ENCODE results near the gene INTS13. TPM values are rescaled to one million over a fixed set of nuclear protein-coding genes. Genes with fewer than 3 reads are reported as not detected.

The INTS13 gene
- polyA plus RNA-seq, 3 donors: 4.6 to 8.0 (median 7.5) TPM

DNA sequence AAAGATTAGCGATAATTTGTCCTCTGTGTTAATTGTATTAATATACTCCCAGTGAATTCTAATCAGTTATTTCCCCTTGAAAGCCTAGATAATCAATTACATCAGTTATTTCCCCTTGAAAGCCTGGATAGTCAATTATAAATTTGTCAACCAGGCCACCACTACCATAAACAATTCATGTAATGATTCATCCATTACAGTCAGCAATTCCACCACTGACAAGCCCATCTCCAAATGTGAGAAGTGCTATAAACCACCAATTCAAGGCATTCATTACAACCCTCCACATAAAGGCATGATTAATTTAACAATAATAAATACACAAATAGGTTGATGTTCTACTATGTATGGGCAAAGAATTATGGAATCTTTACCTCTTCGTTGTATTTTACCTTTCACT lies 40.9 kb downstream of the INTS13 start:
- H2AFZ ChIP-seq (ENCODE audit: insufficient read depth, low read depth, low read length, poor library complexity, severe bottlenecking): no peak overlapping the region
- Mint-ChIP-seq H3K27me3 (ENCODE audit: low read depth in 3 of 3) (peaks cover 0 to 2% (median 0%) of the 10 kb centered on the region in 3 donors), H3K4me3 (no peak overlapping the region), H3K4me1 (no peaks in the 10 kb centered on the region), H3K36me3 (peaks cover 31 to 42% of the 10 kb centered on the region in 2 donors), H3K27ac (no peak overlapping the region), H3K9me3 (peaks cover 0 to 7% (median 0%) of the 10 kb centered on the region in 7 donors)
- H3K4me1 ChIP-seq (ENCODE audit: control insufficient read depth in 1 of 2, insufficient read depth in 2 of 2, low read length in 2 of 2): no peaks in the 10 kb centered on the region
- H3K27ac ChIP-seq (ENCODE audit: low read depth in 1 of 2, low read length in 2 of 2): no peak overlapping the region
- no peak for DNase-seq
- no peak overlapping the region for H3K4me3 ChIP-seq (replicated peaks in 1 of 3; ENCODE audit: low read depth in 2 of 3, low read length in 3 of 3)
- TF ChIP-seq, protein P1, sequence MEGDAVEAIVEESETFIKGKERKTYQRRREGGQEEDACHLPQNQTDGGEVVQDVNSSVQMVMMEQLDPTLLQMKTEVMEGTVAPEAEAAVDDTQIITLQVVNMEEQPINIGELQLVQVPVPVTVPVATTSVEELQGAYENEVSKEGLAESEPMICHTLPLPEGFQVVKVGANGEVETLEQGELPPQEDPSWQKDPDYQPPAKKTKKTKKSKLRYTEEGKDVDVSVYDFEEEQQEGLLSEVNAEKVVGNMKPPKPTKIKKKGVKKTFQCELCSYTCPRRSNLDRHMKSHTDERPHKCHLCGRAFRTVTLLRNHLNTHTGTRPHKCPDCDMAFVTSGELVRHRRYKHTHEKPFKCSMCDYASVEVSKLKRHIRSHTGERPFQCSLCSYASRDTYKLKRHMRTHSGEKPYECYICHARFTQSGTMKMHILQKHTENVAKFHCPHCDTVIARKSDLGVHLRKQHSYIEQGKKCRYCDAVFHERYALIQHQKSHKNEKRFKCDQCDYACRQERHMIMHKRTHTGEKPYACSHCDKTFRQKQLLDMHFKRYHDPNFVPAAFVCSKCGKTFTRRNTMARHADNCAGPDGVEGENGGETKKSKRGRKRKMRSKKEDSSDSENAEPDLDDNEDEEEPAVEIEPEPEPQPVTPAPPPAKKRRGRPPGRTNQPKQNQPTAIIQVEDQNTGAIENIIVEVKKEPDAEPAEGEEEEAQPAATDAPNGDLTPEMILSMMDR (IDR thresholded peaks at IDR 0.05): no peak
- no peaks in the 10 kb centered on the region for H4K20me1 ChIP-seq (ENCODE audit: insufficient read depth, low read length)
- H3K36me3 ChIP-seq (replicated peaks in 1 of 2; ENCODE audit: control insufficient read depth in 1 of 2, insufficient read depth in 2 of 2, low read length in 2 of 2): peaks cover 0 to 19% of the 10 kb centered on the region in 2 donors
- H3K27me3 ChIP-seq (ENCODE audit: control insufficient read depth in 2 of 2, insufficient read depth in 2 of 2, low read length in 2 of 2): no peaks in the 10 kb centered on the region
- WGBS (ENCODE audit: insufficient coverage): no CpG with 5 or more reads among the region's 2 CpGs
- H3K4me2 ChIP-seq (replicated peaks; ENCODE audit: extremely low read depth, low read length, poor library complexity, severe bottlenecking): no peak overlapping the region
- no peak overlapping the region for H3K9ac ChIP-seq (ENCODE audit: insufficient read depth, low read length, poor library complexity, severe bottlenecking)
- intact Hi-C loops (cut with micrococcal nuclease): no loop called here
- no peaks in the 10 kb centered on the region for H3K79me2 ChIP-seq (ENCODE audit: insufficient read depth, low read length)
- H3K9me3 ChIP-seq (replicated peaks in 1 of 2; ENCODE audit: control insufficient read depth in 1 of 2, insufficient read depth in 1 of 2, low read length in 2 of 2): peaks cover 0 to 3% of the 10 kb centered on the region in 2 donors

DNA sequence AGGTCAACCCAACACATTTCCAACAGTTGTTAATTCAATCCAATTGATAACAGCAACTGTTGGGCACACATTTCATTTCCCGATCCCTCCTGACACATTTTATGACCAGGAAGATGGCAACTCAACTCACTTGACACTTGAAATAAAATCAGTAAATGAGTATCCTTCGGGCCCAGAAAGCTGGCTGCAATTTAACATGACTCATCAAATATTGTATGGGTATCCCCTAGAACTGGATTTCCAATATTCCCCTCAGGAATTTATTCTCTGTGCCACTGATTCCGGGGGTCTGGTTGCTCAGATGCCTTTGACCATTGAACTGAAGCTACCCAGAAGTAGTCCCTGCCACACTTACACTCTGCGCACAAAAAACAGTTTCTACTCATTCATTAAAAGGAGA lies 42.1 kb downstream of the INTS13 start:
- Mint-ChIP-seq H3K4me1 (no peaks in the 10 kb centered on the region), H3K36me3 (peaks cover 19 to 30% of the 10 kb centered on the region in 2 donors), H3K4me3 (no peak overlapping the region), H3K27ac (no peak overlapping the region), H3K27me3 (ENCODE audit: low read depth in 3 of 3) (peaks cover 0 to 2% (median 0%) of the 10 kb centered on the region in 3 donors), H3K9me3 (peaks cover 0 to 6% (median 0%) of the 10 kb centered on the region in 7 donors)
- TF ChIP-seq, protein P1 (IDR thresholded peaks at IDR 0.05): no peak
- Histone ChIP-seq H3K79me2 (ENCODE audit: insufficient read depth, low read length) (no peaks in the 10 kb centered on the region), H3K27ac (ENCODE audit: low read depth in 1 of 2, low read length in 2 of 2) (no peak overlapping the region), H3K4me1 (ENCODE audit: control insufficient read depth in 1 of 2, insufficient read depth in 2 of 2, low read length in 2 of 2) (no peaks in the 10 kb centered on the region), H3K4me2 (replicated peaks; ENCODE audit: extremely low read depth, low read length, poor library complexity, severe bottlenecking) (no peak overlapping the region), H3K36me3 (replicated peaks in 1 of 2; ENCODE audit: control insufficient read depth in 1 of 2, insufficient read depth in 2 of 2, low read length in 2 of 2) (peaks cover 0 to 19% of the 10 kb centered on the region in 2 donors), H3K9ac (ENCODE audit: insufficient read depth, low read length, poor library complexity, severe bottlenecking) (no peak overlapping the region), H3K27me3 (ENCODE audit: control insufficient read depth in 2 of 2, insufficient read depth in 2 of 2, low read length in 2 of 2) (no peaks in the 10 kb centered on the region), H2AFZ (ENCODE audit: insufficient read depth, low read depth, low read length, poor library complexity, severe bottlenecking) (no peak overlapping the region), H3K4me3 (replicated peaks in 1 of 3; ENCODE audit: low read depth in 2 of 3, low read length in 3 of 3) (no peak overlapping the region), H3K9me3 (replicated peaks in 1 of 2; ENCODE audit: control insufficient read depth in 1 of 2, insufficient read depth in 1 of 2, low read length in 2 of 2) (peaks cover 0 to 3% of the 10 kb centered on the region in 2 donors), H4K20me1 (ENCODE audit: insufficient read depth, low read length) (no peaks in the 10 kb centered on the region)
- 100% methylated on average over 3 of the region's 4 CpGs for WGBS (ENCODE audit: insufficient coverage)
- no peak for DNase-seq
- intact Hi-C loops (cut with micrococcal nuclease): no loop called here
